Hepatic stellate cell (primary cell): ENCODE results near the gene NAB1.
"Not testable (repeated sequence)": the region's sequence is repeated elsewhere in the genome, so short reads cannot be mapped to it uniquely, and the experiment has no call there.

Experiments used
- DNase-seq: peaks from one replicate; pipeline ENCODE4 v3.0.0; 2011; ENCODE audit warnings: low spot score

The NAB1 gene, protein sequence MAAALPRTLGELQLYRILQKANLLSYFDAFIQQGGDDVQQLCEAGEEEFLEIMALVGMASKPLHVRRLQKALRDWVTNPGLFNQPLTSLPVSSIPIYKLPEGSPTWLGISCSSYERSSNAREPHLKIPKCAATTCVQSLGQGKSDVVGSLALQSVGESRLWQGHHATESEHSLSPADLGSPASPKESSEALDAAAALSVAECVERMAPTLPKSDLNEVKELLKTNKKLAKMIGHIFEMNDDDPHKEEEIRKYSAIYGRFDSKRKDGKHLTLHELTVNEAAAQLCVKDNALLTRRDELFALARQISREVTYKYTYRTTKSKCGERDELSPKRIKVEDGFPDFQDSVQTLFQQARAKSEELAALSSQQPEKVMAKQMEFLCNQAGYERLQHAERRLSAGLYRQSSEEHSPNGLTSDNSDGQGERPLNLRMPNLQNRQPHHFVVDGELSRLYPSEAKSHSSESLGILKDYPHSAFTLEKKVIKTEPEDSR

DNA sequence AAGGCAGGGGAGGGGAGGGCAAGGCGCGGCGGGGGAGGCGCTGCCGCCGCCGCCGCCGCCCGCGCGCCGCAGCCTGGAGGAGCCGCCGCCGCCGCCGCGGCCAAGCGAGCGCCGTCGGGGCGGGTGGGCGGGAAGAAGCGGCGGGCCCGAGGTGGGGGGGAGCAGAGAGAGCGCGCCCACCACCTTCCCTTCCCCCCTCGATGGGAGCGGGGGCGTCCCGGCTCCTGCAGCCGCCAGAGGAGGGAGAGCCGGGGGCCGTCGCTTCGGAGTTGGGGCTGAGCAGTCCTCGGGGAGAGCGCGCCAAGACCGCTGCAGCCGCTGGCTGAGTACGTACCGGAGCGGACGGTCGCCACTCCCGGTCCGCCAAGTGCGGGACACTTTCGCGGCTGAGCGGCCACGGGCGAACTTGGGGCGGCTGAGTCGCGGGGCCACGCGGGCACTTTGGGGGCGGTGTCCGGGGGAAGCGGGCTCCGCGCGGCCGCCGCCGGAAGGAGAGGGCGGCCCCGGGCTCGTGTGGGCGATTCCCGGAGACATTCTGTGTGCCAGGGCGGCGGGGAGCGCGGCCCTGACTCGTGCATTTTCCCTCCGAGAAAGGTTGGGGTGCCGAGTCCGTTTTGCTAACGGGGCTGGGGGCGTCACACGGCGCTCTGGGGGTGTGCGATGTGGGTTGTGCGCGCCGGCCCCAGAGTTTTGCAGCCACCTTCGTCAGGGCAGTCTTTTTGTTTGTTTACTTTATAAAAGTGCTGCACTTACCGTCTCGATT, at the start of gene NAB1:
Gene NAB1, plus strand, starts transcription at position 49 of the 763 bp plus-strand sequence. CDS start 10,094 bp downstream, outside the sequence.
- DNase-seq = peak; percentile 62

DNA sequence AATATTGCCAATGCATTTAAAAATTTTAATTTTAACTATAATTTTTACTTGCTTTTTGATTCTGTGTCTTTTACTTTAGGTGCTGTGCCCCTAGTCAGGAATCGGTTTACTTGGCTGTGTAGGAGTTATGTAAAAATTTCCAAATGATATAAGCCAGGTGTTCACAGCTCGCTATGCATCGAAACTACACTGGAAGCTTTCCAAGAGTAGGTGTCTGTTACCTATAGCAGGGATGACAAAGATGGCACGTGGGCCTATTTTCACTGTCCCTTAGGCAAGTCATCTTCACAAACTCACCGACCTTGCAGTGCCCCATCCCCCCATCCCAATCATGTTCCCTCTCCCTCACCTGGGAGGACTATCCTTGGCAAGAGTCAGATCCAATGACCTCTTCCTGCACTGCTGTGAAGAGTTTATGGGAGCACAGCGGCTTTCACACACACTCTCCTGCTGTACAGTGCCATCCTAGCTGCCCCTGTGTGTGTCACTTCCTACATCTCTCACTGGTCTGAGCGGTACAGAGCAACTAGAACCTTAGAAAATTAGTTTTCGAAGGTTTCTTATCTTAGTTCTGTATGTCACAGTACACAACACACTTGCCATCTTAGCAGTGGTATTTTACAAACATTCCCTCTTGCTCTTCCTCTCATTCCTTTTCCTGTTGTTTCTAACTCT, 49.2 kb upstream of the NAB1 start:
- no peak for DNase-seq

DNA sequence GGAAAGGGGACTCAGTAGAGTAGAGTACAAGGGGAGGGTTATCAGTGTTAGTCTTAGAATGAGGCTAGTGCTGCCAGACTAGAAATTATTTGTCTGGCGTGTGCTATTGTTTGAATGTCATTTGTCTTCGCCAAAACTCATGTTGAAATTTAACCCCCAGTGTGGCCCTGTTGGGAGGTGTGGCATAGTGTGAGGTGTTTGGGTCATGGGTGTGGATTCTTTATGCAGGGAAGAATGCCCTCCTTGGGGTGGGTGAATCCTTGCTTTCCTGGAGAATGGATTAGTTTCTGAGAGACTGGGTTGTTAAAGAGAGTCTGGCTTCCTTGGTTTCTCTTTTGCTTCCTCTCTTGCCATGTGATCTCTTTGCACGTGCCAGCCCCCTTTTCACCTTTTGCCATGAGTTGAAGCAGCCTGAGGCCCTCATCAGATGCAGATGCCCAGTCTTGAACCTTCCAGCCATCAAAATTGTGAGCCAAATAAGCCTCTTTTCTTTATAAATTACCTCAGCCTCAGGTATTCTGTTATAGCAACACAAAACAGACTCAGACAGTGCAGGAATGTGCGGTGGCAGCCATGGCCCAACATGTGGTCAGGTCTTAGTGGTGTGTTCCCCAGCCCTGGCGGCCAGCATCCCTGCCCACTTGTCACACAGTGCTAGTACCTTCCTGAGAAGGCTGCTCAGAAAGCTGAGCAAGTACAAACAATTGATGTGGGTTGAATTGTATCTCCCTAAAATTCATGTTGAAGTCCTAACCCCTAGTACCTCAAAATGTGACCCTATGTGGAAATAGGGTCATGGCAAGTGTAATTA, 48.4 kb upstream of the NAB1 start:
- no peak for DNase-seq

DNA sequence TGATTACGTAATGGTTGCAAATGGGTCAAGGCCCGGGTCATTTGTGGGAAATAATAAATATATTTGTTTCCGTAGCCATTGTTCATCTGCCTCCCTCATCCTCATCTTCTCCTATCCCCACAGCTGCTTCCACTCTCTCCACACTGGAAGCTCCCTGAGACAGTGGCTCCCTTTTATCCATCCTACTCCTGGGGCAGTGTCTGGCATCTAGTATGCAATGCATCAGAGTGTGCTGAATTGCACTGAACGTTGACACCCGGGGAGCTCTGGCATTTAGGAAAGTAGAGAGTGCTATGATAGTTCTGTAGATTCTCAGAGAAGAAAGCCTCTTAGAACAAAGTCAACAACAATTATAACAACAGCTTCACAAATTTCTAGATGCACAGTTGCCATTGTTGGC, 45.5 kb upstream of the NAB1 start:
- DNase-seq = no peak

DNA sequence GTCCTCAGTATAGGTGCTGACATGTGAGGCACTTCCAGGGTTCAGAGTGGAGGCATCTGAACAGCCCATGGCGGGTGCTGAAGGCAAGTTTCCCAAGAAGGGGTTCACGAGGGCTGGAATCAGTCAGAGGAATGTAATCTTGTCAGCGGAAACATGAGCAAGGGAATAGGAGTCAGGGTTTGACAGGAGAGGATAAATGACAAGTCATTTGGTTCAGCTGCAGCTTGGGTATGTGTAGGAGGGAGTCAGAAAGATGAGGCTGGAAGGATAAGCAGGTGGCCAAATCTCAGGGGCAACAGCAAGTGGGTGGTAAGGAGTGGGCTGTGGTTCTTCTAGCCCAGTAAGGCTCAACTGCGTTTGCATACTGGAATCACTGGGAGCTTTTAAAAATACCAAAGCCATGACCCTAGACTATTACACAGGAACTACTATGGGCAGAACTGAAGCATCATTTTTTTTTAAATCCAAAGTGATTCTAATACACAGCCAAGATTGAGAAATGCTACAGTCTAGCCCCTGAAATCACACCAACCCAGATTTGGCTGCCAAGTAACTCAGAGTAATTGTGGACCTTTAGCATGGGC, 41.8 kb upstream of the NAB1 start:
- DNase-seq = peak; percentile 33

DNA sequence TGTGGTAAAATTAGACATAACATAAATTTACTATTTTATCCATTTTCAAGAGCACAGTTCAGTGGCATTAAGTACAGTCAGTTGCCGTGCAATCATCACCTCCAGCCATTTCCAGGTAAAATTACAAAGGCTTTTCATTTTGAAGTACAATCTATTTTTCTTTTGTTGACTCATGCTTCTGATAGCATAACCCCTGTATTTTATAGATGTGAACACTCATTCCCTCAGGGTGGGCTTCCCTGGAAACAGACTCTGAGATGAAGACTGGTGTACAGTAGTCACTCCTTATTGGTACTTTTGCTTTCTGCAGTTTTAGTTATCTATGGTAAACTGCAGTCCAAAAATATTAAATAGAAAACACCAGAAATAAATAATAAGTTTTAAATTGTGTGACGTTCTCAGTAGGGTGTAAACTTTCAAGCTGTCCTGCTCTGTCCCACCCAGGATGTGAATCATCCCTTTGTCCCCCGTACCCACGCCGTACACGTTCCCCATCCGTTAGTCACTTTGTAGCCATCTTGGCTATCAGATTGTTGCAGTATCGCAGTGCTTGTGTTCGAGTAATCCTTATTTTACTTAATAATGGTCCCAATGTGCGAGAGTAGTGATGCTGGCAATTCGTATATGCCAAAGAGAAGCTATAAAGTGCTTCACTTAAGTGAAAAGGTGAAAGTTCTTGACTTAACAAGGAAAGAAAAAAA, 41.1 kb upstream of the NAB1 start:
- peak; percentile 12 for DNase-seq

DNA sequence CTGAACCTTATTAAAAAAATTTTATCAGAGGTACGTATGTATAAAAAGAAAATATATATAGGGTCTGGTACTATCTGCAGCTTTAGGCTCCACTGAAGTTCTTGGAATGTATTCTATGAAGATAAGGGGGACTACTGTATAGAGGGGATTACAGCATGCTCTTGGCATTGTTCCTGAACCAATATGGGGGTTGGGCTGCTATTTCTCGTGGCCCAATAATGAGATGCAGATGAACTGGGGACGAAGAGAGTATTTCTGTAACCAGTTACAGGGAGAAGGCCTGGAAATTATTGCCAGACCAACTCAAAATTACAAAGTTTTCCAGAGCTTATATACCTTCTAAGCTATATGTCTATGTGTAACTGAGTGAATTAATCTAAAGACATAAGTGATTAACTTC, 40.0 kb upstream of the NAB1 start:
- DNase-seq = not testable (repeated sequence)

DNA sequence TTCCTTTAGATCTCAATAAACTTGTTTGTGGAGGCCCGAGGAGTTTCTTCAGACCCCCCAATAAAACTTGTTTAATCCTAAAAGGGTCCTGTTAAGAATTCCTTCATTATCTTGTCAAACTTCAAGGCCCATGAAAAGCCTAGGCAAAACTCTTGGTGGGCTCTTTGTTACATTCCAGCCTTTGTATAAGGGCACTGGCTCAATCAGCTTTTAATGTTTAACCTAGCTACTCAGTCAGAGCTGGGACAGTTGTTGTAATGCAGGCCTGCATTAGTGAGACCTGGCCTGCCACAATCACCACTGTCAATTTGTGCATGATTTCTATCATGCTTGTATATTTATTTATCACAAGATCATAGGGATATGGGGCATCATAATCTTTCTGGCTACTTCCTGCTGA, 39.5 kb upstream of the NAB1 start:
- not testable (repeated sequence) for DNase-seq

DNA sequence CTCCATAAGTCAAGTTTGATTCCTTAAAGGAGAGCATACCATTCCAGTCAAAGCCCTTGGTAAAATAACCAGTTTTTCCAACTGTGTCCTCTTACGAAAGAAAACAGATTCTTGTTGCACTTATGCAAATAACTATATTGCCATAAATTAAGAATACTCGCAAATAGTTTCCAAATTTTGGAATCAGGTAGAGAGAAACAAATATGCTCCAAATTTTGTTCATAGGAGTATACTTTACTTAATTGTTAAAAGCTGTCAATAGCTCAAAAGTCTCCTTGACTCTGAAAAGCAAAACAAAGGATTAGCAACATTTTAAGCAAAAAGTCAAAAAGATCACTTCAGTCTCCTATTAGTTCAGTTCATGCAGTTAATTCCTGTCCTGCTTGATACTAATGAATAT, 38.4 kb upstream of the NAB1 start:
- DNase-seq = not testable (repeated sequence)

DNA sequence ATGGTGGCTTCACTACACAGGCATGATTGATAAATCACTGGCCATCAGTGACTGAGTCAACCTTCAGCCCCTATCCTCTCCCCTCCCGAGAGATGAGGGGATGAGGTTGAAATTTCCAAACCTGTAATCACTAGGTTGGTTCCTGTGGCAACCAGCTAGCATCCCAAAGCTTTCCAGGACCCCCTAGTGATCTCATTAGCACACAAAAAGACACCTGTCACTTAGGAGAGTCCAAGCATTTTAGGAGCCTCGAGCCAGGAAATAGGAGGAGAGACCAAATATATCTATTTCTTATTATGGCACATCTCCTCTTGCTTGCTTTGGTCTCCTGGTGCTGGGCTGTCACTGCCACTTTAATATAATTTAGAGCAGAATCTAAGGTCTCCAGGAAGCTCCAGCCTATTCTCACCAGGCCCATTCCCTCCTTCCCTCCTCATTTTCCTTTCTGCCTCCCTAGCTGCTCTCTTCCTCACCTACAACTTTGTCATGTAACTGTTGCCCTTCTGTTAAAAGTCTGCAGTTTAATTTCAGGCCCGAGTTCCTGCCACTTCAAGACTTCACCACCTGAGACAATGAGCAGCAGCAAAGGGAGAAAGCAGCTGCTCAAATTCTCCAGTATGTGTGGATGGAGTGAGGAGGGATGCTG, 33.2 kb upstream of the NAB1 start:
- no peak for DNase-seq

DNA sequence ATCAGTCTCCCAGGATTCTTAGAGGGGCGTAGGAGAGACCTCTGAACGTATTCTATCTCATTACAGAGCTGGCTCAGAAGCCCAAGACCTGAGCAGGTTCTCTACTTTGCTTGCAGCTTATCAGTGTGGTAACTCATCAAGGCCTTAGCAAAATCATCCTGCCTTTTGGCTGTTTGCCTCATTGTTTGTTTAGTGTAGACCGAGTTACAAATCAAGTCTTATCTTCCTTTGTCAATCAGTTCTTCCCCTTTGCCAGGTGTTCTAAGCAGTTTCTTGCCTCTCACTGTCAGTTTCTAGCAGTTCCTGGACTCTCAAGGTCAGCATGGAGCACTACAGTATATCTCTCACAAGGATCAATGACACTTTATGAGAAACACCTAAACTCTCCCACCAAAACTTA, 30.9 kb upstream of the NAB1 start:
- no peak for DNase-seq

DNA sequence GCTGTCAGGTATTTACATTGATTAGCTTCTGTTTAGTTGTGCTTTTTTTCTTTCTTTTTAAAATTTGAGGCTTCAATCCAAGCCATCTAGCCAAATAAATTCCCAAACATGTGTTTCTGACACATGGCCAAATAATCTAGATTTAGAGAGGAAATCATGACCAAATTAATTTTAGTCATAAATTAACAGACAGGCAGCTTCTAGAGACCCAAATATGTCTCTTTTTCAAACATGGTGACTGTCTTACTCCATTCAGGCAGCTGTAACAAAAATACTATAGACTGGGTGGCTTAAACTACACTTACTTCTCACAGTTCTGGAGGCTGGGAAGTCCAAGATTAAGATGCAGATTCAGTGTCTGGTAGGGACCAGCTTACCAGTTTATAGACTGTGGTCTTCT, 23.2 kb upstream of the NAB1 start:
- no peak for DNase-seq

DNA sequence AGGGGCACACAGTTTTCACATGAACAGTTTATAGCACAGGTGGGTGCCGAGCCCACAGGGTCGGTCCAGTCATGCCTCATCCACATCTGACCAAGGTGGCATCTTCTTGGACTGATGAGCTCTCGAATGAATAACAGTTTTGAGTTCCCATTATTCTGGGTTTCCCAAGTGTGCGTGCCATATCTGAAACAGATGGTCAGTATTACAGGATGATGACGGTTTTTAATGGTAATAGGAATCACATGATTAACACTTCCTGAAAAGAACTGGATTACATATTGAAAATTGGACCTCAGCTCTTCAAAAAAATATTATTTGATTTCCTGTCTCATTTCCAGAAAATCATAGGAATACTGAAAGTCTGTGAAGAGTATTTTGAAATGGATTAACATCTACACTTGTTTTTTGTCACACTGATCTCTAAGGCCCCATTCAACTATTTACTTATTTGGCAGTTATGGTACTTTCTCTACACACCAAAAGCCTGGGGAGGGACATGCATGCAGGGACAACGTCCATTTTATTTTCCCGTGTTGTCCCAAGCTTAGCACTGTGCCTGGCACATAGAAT, 22.2 kb upstream of the NAB1 start:
- DNase-seq = no peak

DNA sequence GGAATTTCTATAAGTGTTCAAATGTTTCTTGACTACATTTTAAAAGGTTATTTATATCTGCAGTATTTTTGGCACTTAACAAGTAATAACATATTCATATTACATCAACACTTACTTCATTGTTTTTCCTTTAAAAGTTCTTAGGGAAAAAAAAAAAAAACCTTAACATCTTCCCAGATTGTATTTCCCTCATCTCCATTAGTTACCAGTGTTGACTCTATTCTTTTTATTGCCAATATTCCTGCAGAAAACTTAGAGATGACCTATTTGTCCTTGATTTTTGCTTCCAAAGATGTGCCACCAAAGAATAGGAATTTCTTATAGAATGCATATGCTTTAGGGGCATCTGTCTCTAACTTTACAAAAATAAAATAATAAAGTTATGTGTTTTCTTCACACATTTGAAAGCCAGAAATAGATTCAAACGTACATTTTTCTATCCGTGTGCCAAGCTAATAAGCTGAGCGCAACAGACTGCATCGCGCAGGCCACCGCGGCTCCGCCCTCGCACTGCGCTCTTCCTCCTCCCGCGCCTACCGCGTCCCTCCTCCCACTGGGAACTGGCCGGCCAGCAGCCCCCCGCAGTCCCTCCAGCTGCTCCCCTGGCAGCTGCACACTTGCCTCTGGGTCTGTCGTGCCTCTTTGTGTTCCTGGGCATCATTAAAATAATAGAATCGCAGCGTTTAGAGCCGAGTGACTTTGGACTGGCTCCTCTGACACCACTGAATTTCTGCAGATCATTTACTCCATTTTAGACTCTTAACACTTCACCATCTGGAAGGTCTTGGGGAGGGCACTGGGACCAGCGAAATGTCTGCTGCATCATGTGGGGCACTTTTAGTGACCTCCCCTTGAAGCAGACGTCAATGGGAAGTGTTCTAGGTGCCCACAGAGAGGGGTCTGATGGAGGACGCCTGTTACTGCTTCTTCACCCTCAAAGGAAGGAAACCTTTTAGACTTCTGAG, 21.2 kb upstream of the NAB1 start:
- peak; percentile 34 for DNase-seq

DNA sequence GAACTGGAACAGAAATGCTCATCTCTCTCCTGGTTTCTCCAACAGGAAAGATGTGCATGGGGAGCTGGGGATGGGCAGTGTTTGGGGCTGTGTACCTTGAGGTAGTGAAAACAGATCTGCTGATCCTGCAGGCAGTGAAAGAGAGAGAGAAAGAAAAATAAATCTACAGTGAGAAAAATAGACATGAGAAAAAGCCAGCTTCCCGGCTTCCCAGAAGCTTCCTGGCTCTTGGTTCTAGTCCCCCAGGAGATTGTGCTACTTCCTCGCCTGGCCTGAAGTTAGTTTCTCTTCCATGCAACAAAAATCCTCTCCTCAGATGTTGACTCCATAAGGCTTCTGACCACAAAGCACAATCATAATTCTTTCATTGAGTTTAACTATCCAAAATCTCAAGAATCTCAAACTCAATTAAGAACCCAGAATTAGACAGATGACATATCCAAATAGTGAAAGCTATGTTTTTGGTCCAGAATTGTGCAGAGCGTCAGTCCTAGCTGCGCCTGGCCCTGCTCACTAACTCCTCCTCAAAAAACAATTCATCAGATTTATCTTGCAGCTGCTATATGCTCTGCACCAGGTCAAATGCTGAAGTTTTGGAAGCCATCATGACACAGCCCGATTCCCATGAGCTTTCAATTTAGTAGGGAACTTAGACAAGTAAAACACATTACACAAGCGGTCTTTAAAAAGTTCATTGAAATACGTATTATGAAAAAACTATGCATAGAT, 20.1 kb upstream of the NAB1 start:
- no peak for DNase-seq

DNA sequence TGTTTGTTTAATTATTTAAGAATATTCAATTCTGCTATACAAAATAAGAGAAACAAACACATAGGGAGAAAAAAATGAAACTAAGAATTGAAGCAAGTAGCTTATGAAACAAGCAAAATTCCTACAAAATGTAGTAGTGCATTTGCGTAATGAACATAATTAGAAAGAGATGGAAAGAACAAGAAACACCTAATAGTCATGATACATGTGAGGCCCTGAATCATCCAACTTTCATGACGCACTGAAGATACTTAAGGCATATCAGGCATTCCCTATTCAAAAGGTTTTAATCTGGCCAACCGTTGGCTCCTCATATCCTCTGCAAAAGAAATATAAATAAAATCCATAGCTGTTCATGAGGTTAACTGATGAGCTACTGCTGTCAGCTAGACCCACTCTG, 14.5 kb upstream of the NAB1 start:
- DNase-seq = no peak

DNA sequence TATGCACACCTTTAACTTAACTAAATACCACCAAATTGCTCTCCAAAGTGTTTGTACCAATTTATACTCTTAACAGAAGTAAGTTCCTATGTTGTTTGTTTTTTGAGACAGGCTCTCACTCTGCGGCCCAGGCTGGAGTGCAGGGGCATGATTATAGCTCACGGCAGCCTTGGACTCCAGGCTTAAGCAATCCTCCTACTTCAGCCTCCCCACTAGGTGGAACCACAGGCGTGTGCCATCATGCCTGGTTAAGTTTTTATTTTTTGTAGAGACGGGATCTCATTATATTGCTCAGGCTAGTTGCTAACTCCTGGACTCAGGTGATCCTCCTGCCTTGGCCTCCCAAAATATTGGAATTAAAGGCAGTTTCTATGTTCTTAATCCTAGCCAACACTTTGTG, 13.1 kb upstream of the NAB1 start:
- no peak for DNase-seq

DNA sequence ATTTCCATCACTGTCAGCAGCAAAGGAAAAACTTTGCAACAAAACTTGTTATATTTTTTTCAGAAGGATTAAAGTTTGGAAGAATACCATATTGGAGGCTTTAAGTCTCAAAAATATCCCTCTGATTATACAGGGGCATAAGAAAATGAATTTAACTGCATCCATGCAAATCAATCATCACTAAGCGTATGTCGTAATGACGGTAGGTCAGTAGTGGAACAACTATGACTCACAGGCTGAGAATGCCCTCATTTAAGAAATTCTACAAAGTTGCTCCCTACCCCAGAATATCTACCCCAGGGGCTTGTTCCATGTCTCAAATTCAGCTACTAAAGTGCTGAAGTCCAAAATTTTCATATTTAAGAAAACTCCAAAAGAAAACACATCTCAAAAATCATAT, 12.5 kb upstream of the NAB1 start:
- peak; percentile 20 for DNase-seq
